Measurements from ENCODE around the gene RAB4A. TPM values are rescaled to one million over a fixed set of nuclear protein-coding genes. Genes with fewer than 3 reads are reported as not detected.
"Not testable (repeated sequence)": the region's sequence is repeated elsewhere in the genome, so short reads cannot be mapped to it uniquely, and the experiment has no call there.

Gene RAB4A
- total RNA-seq, 2 donors from 2014 or later, result 12.5 to 69.0 TPM

DNA sequence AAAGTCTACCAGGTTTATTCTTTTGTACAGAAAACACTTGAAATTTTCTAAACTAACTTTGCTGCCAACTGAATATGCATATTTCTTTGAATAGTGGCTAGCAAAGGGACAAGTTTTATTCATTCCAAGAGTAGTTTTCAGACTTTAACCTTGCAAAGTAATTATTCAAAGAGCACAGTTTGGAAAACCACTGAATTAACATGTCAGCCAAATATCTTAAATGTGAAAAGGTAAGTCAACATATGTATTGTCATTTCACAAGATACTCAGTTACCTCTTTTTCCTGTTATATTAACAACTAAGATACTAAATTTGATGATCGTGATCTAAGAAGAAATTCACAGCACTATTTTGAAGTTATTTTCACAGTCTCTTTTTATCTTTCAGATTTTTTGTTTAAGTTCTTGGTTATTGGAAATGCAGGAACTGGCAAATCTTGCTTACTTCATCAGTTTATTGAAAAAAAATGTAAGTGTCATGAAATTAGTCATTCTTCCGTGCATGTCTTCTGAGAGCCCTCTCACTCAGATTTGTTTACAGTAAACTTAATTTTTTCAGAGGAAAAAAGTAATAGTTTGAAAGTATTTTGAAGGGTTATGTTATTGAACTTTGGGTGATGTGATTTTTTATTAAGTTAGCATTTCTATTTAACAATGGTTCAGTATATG is 15.3 kb downstream of the RAB4A start:
- no peak for ATAC-seq
- H3K4me3 ChIP-seq, result no peak overlapping the region
- peaks cover 4 to 5% of the 10 kb centered on the region in 2 donors for H3K36me3 ChIP-seq (replicated peaks in 1 of 2; ENCODE audit: insufficient read depth in 1 of 2, low read depth in 2 of 2)
- intact Hi-C loops (cut with DNase I), result no loop called here
- H3K9me3 ChIP-seq, result no peaks in the 10 kb centered on the region
- no peak for DNase-seq
- no peaks in the 10 kb centered on the region for H3K27me3 ChIP-seq
- peaks cover 2% of the 10 kb centered on the region for H3K4me1 ChIP-seq
- TF ChIP-seq, protein P1, sequence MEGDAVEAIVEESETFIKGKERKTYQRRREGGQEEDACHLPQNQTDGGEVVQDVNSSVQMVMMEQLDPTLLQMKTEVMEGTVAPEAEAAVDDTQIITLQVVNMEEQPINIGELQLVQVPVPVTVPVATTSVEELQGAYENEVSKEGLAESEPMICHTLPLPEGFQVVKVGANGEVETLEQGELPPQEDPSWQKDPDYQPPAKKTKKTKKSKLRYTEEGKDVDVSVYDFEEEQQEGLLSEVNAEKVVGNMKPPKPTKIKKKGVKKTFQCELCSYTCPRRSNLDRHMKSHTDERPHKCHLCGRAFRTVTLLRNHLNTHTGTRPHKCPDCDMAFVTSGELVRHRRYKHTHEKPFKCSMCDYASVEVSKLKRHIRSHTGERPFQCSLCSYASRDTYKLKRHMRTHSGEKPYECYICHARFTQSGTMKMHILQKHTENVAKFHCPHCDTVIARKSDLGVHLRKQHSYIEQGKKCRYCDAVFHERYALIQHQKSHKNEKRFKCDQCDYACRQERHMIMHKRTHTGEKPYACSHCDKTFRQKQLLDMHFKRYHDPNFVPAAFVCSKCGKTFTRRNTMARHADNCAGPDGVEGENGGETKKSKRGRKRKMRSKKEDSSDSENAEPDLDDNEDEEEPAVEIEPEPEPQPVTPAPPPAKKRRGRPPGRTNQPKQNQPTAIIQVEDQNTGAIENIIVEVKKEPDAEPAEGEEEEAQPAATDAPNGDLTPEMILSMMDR (IDR thresholded peaks at IDR 0.05), result no peak
- TF ChIP-seq POLR2A (IDR thresholded peaks at IDR 0.05), result no peak
- WGBS, 2 donors, result 77% methylated on average over 2 of the region's 2 CpGs
- H3K27ac ChIP-seq, result no peak overlapping the region

DNA sequence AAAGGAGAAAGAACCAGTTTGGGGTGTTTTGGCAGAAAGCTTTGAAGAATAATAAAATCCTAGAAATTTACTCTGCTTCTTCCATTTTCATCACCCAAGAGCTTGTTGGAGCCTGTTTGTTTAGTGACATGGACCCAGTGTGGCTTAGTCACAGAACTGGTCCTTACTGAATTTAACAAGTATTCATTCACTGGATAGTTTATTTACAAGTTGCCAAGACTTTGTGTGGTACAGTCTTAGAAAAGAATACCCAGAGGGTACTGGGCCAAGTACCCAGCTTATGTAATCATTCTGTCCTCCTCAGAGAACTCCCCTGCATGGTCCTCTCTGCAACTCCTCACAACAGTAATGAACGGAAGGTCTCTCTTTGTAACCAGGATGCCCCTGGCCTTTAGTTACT is 16.4 kb downstream of the RAB4A start:
- DNase-seq (no peak), ATAC-seq (no peak)
- H3K4me1 ChIP-seq, result no peaks in the 10 kb centered on the region
- peaks cover 4 to 5% of the 10 kb centered on the region in 2 donors for H3K36me3 ChIP-seq (replicated peaks in 1 of 2; ENCODE audit: insufficient read depth in 1 of 2, low read depth in 2 of 2)
- no peak for TF ChIP-seq POLR2A (IDR thresholded peaks at IDR 0.05)
- TF ChIP-seq, protein P1 (IDR thresholded peaks at IDR 0.05), result no peak
- WGBS, 2 donors, result 94 to 100% methylated on average over 1 of the region's 1 CpG
- no peaks in the 10 kb centered on the region for H3K9me3 ChIP-seq
- intact Hi-C loops (cut with DNase I), result no loop called here
- H3K4me3 ChIP-seq, result no peak overlapping the region
- H3K27me3 ChIP-seq, result no peaks in the 10 kb centered on the region
- no peak overlapping the region for H3K27ac ChIP-seq

GRCh38 chr1:229288516-229288915 is 17.6 kb downstream of the RAB4A start:
- ATAC-seq, result no peak
- 86 to 96% methylated on average over 1 of the region's 1 CpG for WGBS, 2 donors
- DNase-seq, result no peak
- intact Hi-C loops (cut with DNase I), result no loop called here
- Histone ChIP-seq H3K4me3 (no peak overlapping the region), H3K27ac (no peak overlapping the region), H3K27me3 (no peaks in the 10 kb centered on the region), H3K4me1 (no peaks in the 10 kb centered on the region), H3K36me3 (replicated peaks in 1 of 2; ENCODE audit: insufficient read depth in 1 of 2, low read depth in 2 of 2) (peaks cover 4 to 5% of the 10 kb centered on the region in 2 donors), H3K9me3 (no peaks in the 10 kb centered on the region)
- TF ChIP-seq, protein P1 (IDR thresholded peaks at IDR 0.05), result no peak
- no peak for TF ChIP-seq POLR2A (IDR thresholded peaks at IDR 0.05)

- WGBS, 2 donors, result 94 to 98% methylated on average over 4 of the region's 4 CpGs
- ATAC-seq; H3K4me3 ChIP-seq; H3K9me3 ChIP-seq; intact Hi-C loops (cut with DNase I); H3K4me1 ChIP-seq; DNase-seq; H3K27me3 ChIP-seq; H3K27ac ChIP-seq; H3K36me3 ChIP-seq (replicated peaks in 1 of 2; ENCODE audit: insufficient read depth in 1 of 2, low read depth in 2 of 2): not testable (repeated sequence)
Observed at GRCh38 chr1:229291686-229292085, 20.8 kb downstream of the RAB4A start.

DNA sequence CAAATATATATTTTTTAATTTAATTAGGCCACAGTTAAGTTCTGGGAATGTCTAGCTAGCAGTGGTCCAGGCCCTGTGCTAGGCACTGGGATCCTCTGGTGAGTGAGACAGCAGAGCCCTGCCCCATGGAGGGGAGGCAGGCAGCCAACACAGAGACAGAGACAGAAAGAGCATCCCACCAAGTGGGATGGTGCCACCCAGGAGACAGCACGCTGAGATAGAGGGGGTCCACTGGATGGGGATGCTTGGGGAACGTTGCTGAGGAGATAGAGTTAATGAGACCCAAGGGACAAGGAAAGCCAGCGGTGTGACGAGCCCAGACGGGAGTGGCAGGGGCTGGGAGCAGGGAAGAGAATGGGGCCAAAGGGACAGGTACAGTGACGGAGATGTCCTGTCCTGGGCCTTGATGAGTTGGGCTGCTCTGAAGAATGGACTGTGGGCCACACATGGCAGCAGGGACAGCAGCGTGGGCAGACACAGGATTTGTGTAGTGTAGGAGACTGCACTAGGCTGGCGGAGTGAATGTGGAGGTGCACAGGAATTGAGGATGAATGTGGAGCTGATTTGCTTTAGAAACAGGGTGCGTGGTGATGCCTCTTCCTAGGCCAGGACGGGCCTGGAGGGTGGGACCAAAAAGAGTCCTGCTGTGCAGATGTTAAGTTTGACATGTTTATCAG is 22.8 kb downstream of the RAB4A start:
- peaks cover 0 to 7% of the 10 kb centered on the region in 2 donors for H3K36me3 ChIP-seq (replicated peaks in 1 of 2; ENCODE audit: insufficient read depth in 1 of 2, low read depth in 2 of 2)
- 93 to 95% methylated on average over 10 of the region's 10 CpGs for WGBS, 2 donors
- intact Hi-C loops (cut with DNase I), result no loop called here

More for the DNA sequence above, 22.8 kb downstream of the RAB4A start:
- no peak for TF ChIP-seq POLR2A (IDR thresholded peaks at IDR 0.05)
- TF ChIP-seq, protein P1 (IDR thresholded peaks at IDR 0.05), result no peak
- peaks cover 4% of the 10 kb centered on the region for H3K4me1 ChIP-seq
- no peak overlapping the region for H3K4me3 ChIP-seq
- no peaks in the 10 kb centered on the region for H3K9me3 ChIP-seq
- ATAC-seq (no peak), DNase-seq (no peak)
- H3K27ac ChIP-seq, result no peak overlapping the region
- H3K27me3 ChIP-seq, result no peaks in the 10 kb centered on the region

All from body of pancreas (tissue), 4 donors.